ENCODE results near the gene GCFC2. TPM values are rescaled to one million over a fixed set of nuclear protein-coding genes. Genes with fewer than 3 reads are reported as not detected.

The GCFC2 gene
- polyA plus RNA-seq, 2 donors = 8.3 to 8.4 TPM

DNA sequence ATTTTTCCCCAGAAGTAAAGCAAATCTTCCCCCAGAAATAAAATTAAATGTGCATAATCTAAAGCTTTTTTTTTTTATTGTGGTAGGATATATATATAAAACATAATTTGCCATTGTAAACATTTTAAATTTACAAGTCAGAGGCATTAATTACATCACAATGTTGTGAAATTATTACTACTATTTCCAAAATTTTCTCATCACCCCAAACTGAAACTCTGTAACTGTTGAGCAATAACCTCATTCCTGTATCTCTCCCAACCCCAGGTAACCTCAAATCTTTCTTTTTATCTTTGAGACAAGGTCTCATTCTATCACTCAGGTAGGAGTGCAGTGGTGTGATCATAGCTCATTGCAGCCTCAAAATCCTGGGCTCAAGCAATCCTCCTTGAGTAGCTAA, 52.9 kb downstream of the GCFC2 start:
- Histone ChIP-seq H3K9me3 (ENCODE audit: control insufficient read depth in 2 of 2, insufficient read depth in 1 of 2, low read depth in 1 of 2, low read length in 1 of 2) (no peaks in the 10 kb centered on the region), H3K4me3 (ENCODE audit: low read depth in 1 of 2, low read length in 2 of 2) (no peak overlapping the region), H3K27ac (ENCODE audit: low read depth in 2 of 2, low read length in 1 of 2) (no peak overlapping the region), H3K27me3 (ENCODE audit: control insufficient read depth in 1 of 2, insufficient read depth in 2 of 2, low read length in 2 of 2) (no peaks in the 10 kb centered on the region), H3K36me3 (ENCODE audit: control insufficient read depth in 2 of 2, insufficient read depth in 2 of 2, low read length in 1 of 2) (peaks cover 5 to 11% of the 10 kb centered on the region in 2 donors), H3K4me1 (ENCODE audit: control insufficient read depth in 2 of 2, insufficient read depth in 2 of 2, low read length in 1 of 2) (no peaks in the 10 kb centered on the region)

GRCh38 chr2:75656563-75656962, 54.2 kb downstream of the GCFC2 start:
- WGBS, 2 donors = 93 to 95% methylated on average over 1 of the region's 1 CpG
- H3K36me3 ChIP-seq (ENCODE audit: control insufficient read depth in 2 of 2, insufficient read depth in 2 of 2, low read length in 1 of 2) = peaks cover 5 to 10% of the 10 kb centered on the region in 2 donors
- H3K4me3 ChIP-seq (ENCODE audit: low read depth in 1 of 2, low read length in 2 of 2) = no peak overlapping the region
- H3K27me3 ChIP-seq (ENCODE audit: control insufficient read depth in 1 of 2, insufficient read depth in 2 of 2, low read length in 2 of 2) = no peaks in the 10 kb centered on the region
- H3K9me3 ChIP-seq (ENCODE audit: control insufficient read depth in 2 of 2, insufficient read depth in 1 of 2, low read depth in 1 of 2, low read length in 1 of 2) = no peaks in the 10 kb centered on the region
- H3K27ac ChIP-seq (ENCODE audit: low read depth in 2 of 2, low read length in 1 of 2) = no peak overlapping the region
- H3K4me1 ChIP-seq (ENCODE audit: control insufficient read depth in 2 of 2, insufficient read depth in 2 of 2, low read length in 1 of 2) = no peaks in the 10 kb centered on the region

DNA sequence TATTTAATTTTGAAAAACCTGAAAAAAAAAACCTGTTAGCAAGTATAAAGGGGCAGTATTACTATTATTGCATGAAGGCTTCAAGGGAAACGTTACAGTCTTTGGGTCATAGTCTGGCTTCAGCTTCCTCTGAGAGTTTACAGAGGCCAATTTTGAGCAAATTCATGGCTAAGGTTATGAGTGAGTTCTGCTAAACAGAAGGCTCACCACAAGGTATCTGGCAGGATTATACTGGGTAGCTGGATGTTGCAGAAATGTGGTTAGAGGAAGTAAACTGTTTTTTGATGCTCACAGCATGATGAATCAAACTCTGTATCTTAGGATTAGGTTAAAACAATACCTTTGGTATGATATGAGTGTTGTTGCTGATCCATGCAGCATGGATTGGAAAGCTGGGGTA, 54.9 kb downstream of the GCFC2 start:
- Histone ChIP-seq H3K27me3 (ENCODE audit: control insufficient read depth in 1 of 2, insufficient read depth in 2 of 2, low read length in 2 of 2) (no peaks in the 10 kb centered on the region), H3K4me3 (ENCODE audit: low read depth in 1 of 2, low read length in 2 of 2) (no peak overlapping the region), H3K4me1 (ENCODE audit: control insufficient read depth in 2 of 2, insufficient read depth in 2 of 2, low read length in 1 of 2) (no peaks in the 10 kb centered on the region), H3K27ac (ENCODE audit: low read depth in 2 of 2, low read length in 1 of 2) (no peak overlapping the region), H3K36me3 (ENCODE audit: control insufficient read depth in 2 of 2, insufficient read depth in 2 of 2, low read length in 1 of 2) (peaks cover 3 to 14% of the 10 kb centered on the region in 2 donors), H3K9me3 (ENCODE audit: control insufficient read depth in 2 of 2, insufficient read depth in 1 of 2, low read depth in 1 of 2, low read length in 1 of 2) (no peaks in the 10 kb centered on the region)
- WGBS, 2 donors = 86 to 87% methylated on average over 1 of the region's 1 CpG

- no peaks in the 10 kb centered on the region for H3K27me3 ChIP-seq (ENCODE audit: control insufficient read depth in 1 of 2, insufficient read depth in 2 of 2, low read length in 2 of 2)
- no peak overlapping the region for H3K27ac ChIP-seq (ENCODE audit: low read depth in 2 of 2, low read length in 1 of 2)
- no peaks in the 10 kb centered on the region for H3K4me1 ChIP-seq (ENCODE audit: control insufficient read depth in 2 of 2, insufficient read depth in 2 of 2, low read length in 1 of 2)
- H3K36me3 ChIP-seq (ENCODE audit: control insufficient read depth in 2 of 2, insufficient read depth in 2 of 2, low read length in 1 of 2) = peaks cover 7 to 19% of the 10 kb centered on the region in 2 donors
- no peaks in the 10 kb centered on the region for H3K9me3 ChIP-seq (ENCODE audit: control insufficient read depth in 2 of 2, insufficient read depth in 1 of 2, low read depth in 1 of 2, low read length in 1 of 2)
- no peak overlapping the region for H3K4me3 ChIP-seq (ENCODE audit: low read depth in 1 of 2, low read length in 2 of 2)
- 97 to 100% methylated on average over 2 of the region's 2 CpGs for WGBS, 2 donors
These were observed 56.7 kb downstream of the GCFC2 start for GRCh38 chr2:75654012-75654411.

DNA sequence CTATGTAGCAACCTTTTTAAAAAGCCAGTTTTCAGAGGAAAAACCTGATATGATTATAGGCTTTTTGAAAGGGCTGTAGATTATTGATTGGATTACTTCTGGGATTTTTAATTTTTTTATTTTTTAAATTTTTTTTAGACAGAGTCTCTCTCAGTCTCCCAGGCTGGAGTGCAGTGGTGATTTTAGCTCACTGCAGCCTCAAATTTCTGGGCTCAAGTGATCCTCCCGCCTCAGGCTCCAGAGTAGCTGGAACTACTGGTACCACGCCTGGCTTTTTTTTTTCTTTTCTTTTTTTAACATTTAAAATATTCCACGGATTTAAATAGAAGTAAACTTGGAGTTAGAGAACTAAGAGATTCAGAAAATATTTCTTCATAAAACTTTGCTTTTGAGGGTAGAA, 62.9 kb downstream of the GCFC2 start:
- WGBS, 2 donors = 58 to 69% methylated on average over 3 of the region's 3 CpGs
- no peaks in the 10 kb centered on the region for H3K27me3 ChIP-seq (ENCODE audit: control insufficient read depth in 1 of 2, insufficient read depth in 2 of 2, low read length in 2 of 2)
- H3K27ac ChIP-seq (ENCODE audit: low read depth in 2 of 2, low read length in 1 of 2) = no peak overlapping the region
- no peaks in the 10 kb centered on the region for H3K4me1 ChIP-seq (ENCODE audit: control insufficient read depth in 2 of 2, insufficient read depth in 2 of 2, low read length in 1 of 2)
- peaks cover 4 to 10% of the 10 kb centered on the region in 2 donors for H3K36me3 ChIP-seq (ENCODE audit: control insufficient read depth in 2 of 2, insufficient read depth in 2 of 2, low read length in 1 of 2)
- H3K4me3 ChIP-seq (ENCODE audit: low read depth in 1 of 2, low read length in 2 of 2) = peak overlapping the region in 1 of 2 donors; percentile 99
- H3K9me3 ChIP-seq (ENCODE audit: control insufficient read depth in 2 of 2, insufficient read depth in 1 of 2, low read depth in 1 of 2, low read length in 1 of 2) = no peaks in the 10 kb centered on the region

GRCh38 chr2:75646583-75647425, 63.9 kb downstream of the GCFC2 start, which contains the start of gene MRPL19:
Gene MRPL19, plus strand, starts transcription at chr2:75646783. Its CDS starts 25 bp downstream, at chr2:75646808.
- Histone ChIP-seq H3K9me3 (ENCODE audit: control insufficient read depth in 2 of 2, insufficient read depth in 1 of 2, low read depth in 1 of 2, low read length in 1 of 2) (no peaks in the 10 kb centered on the region), H3K27ac (ENCODE audit: low read depth in 2 of 2, low read length in 1 of 2) (peak within 1 kb of the TSS; percentile 71 to 80), H3K4me1 (ENCODE audit: control insufficient read depth in 2 of 2, insufficient read depth in 2 of 2, low read length in 1 of 2) (no peaks in the 10 kb centered on the region), H3K4me3 (ENCODE audit: low read depth in 1 of 2, low read length in 2 of 2) (peak within 1 kb of the TSS; percentile 98 to 99), H3K36me3 (ENCODE audit: control insufficient read depth in 2 of 2, insufficient read depth in 2 of 2, low read length in 1 of 2) (peaks cover 4 to 10% of the 10 kb centered on the region in 2 donors), H3K27me3 (ENCODE audit: control insufficient read depth in 1 of 2, insufficient read depth in 2 of 2, low read length in 2 of 2) (no peaks in the 10 kb centered on the region)
- 0 to 1% methylated on average over 60 of the region's 60 CpGs for WGBS, 2 donors

GRCh38 chr2:75646090-75646582, 64.6 kb downstream of the GCFC2 start:
- H3K9me3 ChIP-seq (ENCODE audit: control insufficient read depth in 2 of 2, insufficient read depth in 1 of 2, low read depth in 1 of 2, low read length in 1 of 2) = no peaks in the 10 kb centered on the region
- WGBS, 2 donors = 74 to 78% methylated on average over 9 of the region's 9 CpGs
- H3K36me3 ChIP-seq (ENCODE audit: control insufficient read depth in 2 of 2, insufficient read depth in 2 of 2, low read length in 1 of 2) = peaks cover 4 to 8% of the 10 kb centered on the region in 2 donors
- H3K4me1 ChIP-seq (ENCODE audit: control insufficient read depth in 2 of 2, insufficient read depth in 2 of 2, low read length in 1 of 2) = no peaks in the 10 kb centered on the region
- H3K4me3 ChIP-seq (ENCODE audit: low read depth in 1 of 2, low read length in 2 of 2) = peak overlapping the region; percentile 98 to 99
- no peaks in the 10 kb centered on the region for H3K27me3 ChIP-seq (ENCODE audit: control insufficient read depth in 1 of 2, insufficient read depth in 2 of 2, low read length in 2 of 2)
- peak overlapping the region in 1 of 2 donors; percentile 34 for H3K27ac ChIP-seq (ENCODE audit: low read depth in 2 of 2, low read length in 1 of 2)

- Histone ChIP-seq H3K4me1 (ENCODE audit: control insufficient read depth in 2 of 2, insufficient read depth in 2 of 2, low read length in 1 of 2) (no peaks in the 10 kb centered on the region), H3K9me3 (ENCODE audit: control insufficient read depth in 2 of 2, insufficient read depth in 1 of 2, low read depth in 1 of 2, low read length in 1 of 2) (no peaks in the 10 kb centered on the region), H3K27ac (ENCODE audit: low read depth in 2 of 2, low read length in 1 of 2) (no peak overlapping the region), H3K27me3 (ENCODE audit: control insufficient read depth in 1 of 2, insufficient read depth in 2 of 2, low read length in 2 of 2) (no peaks in the 10 kb centered on the region), H3K36me3 (ENCODE audit: control insufficient read depth in 2 of 2, insufficient read depth in 2 of 2, low read length in 1 of 2) (peaks cover 2 to 3% of the 10 kb centered on the region in 2 donors), H3K4me3 (ENCODE audit: low read depth in 1 of 2, low read length in 2 of 2) (no peak overlapping the region)
- WGBS, 2 donors = 92 to 95% methylated on average over 10 of the region's 10 CpGs
These were observed 65.1 kb downstream of the GCFC2 start for GRCh38 chr2:75645643-75646042.

GRCh38 chr2:75643980-75644379, 66.7 kb downstream of the GCFC2 start:
- Histone ChIP-seq H3K9me3 (ENCODE audit: control insufficient read depth in 2 of 2, insufficient read depth in 1 of 2, low read depth in 1 of 2, low read length in 1 of 2) (no peaks in the 10 kb centered on the region), H3K4me3 (ENCODE audit: low read depth in 1 of 2, low read length in 2 of 2) (no peak overlapping the region), H3K4me1 (ENCODE audit: control insufficient read depth in 2 of 2, insufficient read depth in 2 of 2, low read length in 1 of 2) (no peaks in the 10 kb centered on the region), H3K27me3 (ENCODE audit: control insufficient read depth in 1 of 2, insufficient read depth in 2 of 2, low read length in 2 of 2) (no peaks in the 10 kb centered on the region), H3K27ac (ENCODE audit: low read depth in 2 of 2, low read length in 1 of 2) (no peak overlapping the region), H3K36me3 (ENCODE audit: control insufficient read depth in 2 of 2, insufficient read depth in 2 of 2, low read length in 1 of 2) (no peaks in the 10 kb centered on the region)
- WGBS, 2 donors = 82 to 92% methylated on average over 1 of the region's 1 CpG

DNA sequence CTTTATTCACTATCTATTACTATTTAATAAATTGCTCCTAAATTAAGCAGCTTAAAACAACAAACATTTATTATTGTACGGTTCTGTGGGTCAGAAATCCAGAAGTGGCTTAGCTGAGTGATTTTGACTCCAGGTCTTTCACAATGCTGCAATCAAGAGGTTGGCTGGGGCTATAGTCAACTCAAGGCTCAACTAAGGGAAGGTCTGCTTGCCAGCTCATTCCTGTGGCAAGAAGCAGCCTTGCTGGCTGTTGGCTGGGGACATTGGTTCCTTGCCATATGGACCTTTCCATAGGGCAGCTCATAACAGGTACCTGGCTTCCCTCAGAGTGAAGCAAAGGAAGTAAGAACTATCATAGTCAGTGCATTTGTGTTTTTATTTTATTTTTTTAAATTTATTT, 69.1 kb downstream of the GCFC2 start:
- H3K9me3 ChIP-seq (ENCODE audit: control insufficient read depth in 2 of 2, insufficient read depth in 1 of 2, low read depth in 1 of 2, low read length in 1 of 2) = no peaks in the 10 kb centered on the region
- H3K4me1 ChIP-seq (ENCODE audit: control insufficient read depth in 2 of 2, insufficient read depth in 2 of 2, low read length in 1 of 2) = no peaks in the 10 kb centered on the region
- H3K4me3 ChIP-seq (ENCODE audit: low read depth in 1 of 2, low read length in 2 of 2) = no peak overlapping the region
- H3K36me3 ChIP-seq (ENCODE audit: control insufficient read depth in 2 of 2, insufficient read depth in 2 of 2, low read length in 1 of 2) = no peaks in the 10 kb centered on the region
- no peak overlapping the region for H3K27ac ChIP-seq (ENCODE audit: low read depth in 2 of 2, low read length in 1 of 2)
- WGBS, 2 donors = 77 to 85% methylated on average over 1 of the region's 1 CpG
- no peaks in the 10 kb centered on the region for H3K27me3 ChIP-seq (ENCODE audit: control insufficient read depth in 1 of 2, insufficient read depth in 2 of 2, low read length in 2 of 2)

Measured in esophagus (tissue), 2 donors.